Thymus (tissue), 14 donors: ENCODE data around the gene AKAIN1. TPM values are rescaled to one million over a fixed set of nuclear protein-coding genes. Genes with fewer than 3 reads are reported as not detected.
A peak's percentile ranks its signal among the peaks of the same experiment; 100 is the strongest.

Experiments
- DNase-seq, 9 donors: peaks; one replicate each; pipeline ENCODE4 v3.0.0-alpha.2; 2013; ENCODE audit warnings: low spot score in 9 of 9, low read depth in 6 of 9, missing footprints in 1 of 9
- H3K27ac ChIP-seq, 2 donors: one replicate each; pipeline ENCODE4 v1.5.1; 2013; ENCODE audit warnings: control low read depth in 1 of 2, low read depth in 1 of 2, low read length in 1 of 2, mild to moderate bottlenecking in 1 of 2, moderate library complexity in 1 of 2
- H3K27me3 ChIP-seq, 2 donors: one replicate each; pipeline ENCODE4 v1.5.1; 2013; ENCODE audit warnings: low read length in 1 of 2; ENCODE audit not compliant: control insufficient read depth in 2 of 2, insufficient read depth in 1 of 2
- H3K36me3 ChIP-seq, 2 donors: one replicate each; pipeline ENCODE4 v1.5.1; 2013; ENCODE audit warnings: low read length in 1 of 2, mild to moderate bottlenecking in 1 of 2, moderate library complexity in 1 of 2; ENCODE audit not compliant: control insufficient read depth in 2 of 2, insufficient read depth in 2 of 2
- H3K4me1 ChIP-seq, 2 donors: one replicate each; pipeline ENCODE4 v1.5.1; 2013; ENCODE audit warnings: low read length in 2 of 2; ENCODE audit not compliant: control insufficient read depth in 2 of 2, insufficient read depth in 2 of 2
- H3K4me3 ChIP-seq, 2 donors: one replicate each; pipeline ENCODE4 v1.5.1; 2013; ENCODE audit warnings: low read length in 2 of 2, control low read depth in 1 of 2, mild to moderate bottlenecking in 1 of 2
- H3K9me3 ChIP-seq, 2 donors: one replicate each; pipeline ENCODE4 v1.5.1; 2013; ENCODE audit warnings: low read length in 1 of 2, mild to moderate bottlenecking in 1 of 2; ENCODE audit not compliant: control insufficient read depth in 2 of 2, insufficient read depth in 1 of 2
- WGBS: extraction: QIAGEN DNeasy Blood & Tissue Kit; methylation state at CpG from one replicate; pipeline ENCODE4 v1.1.7; 2013; 5-methylcytosine and 5-hydroxymethylcytosine counted together
- long read RNA-seq, 10 donors: transcript quantifications; one replicate each; lab custom pipeline, GENCODE V29; 2026
- polyA plus RNA-seq: library from polyadenylated mRNA; stranded (reverse); fragments of 200-250 nt; gene quantifications from one replicate; pipeline ENCODE4 v1.2.3, GENCODE V29; 2013
- total RNA-seq: library from RNA; stranded (reverse); fragments of 120-200 nt; gene quantifications from one replicate; pipeline ENCODE4 v1.2.4, GENCODE V29; 2013
- donor health status: healthy.

The AKAIN1 gene, protein sequence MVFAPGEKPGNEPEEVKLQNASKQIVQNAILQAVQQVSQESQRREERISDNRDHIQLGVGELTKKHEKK
- total RNA-seq (0.14 TPM), polyA plus RNA-seq (not detected)
- long read RNA-seq, donor 1: 0 reads
- long read RNA-seq, donor 2: 0 reads
- long read RNA-seq, donor 3: 0 reads
- long read RNA-seq, donor 4: 0 reads
- long read RNA-seq, donor 5: 0 reads
- long read RNA-seq, donor 6: 0 reads
- long read RNA-seq, donor 7: 0 reads
- long read RNA-seq, donor 8: 0 reads
- long read RNA-seq, donor 9: 0 reads
- long read RNA-seq, donor 10: 0 reads

DNA sequence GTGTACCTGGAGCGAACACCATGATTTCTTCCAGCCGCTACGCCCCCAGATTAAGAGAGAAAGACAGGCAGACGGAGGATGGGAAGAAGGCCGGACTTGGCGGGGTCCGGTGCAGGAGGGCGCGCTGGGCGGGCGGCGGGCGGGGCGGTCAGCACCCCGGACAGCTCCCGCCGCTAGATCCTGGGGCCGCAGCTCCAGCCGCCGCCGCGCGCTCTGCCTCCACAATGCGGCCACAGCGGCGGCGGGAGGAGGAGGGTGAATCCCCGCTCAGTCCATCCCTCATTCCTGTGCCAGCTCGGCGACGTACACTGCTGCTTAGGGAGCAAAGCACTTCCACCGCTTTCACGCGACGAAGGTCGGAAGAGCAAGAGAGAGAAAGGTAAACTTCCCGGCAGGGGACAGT lies at the start of gene AKAIN1:
Gene AKAIN1, minus strand, starts transcription at position 226 of the 403 bp plus-strand sequence. Its CDS starts 204 bp downstream, at position 22.
- no peak within 1 kb of the TSS for H3K4me3 ChIP-seq
- peaks cover 36 to 42% of the 10 kb centered on the region in 2 donors for H3K27me3 ChIP-seq
- H3K9me3 ChIP-seq: peaks cover 2 to 6% of the 10 kb centered on the region in 2 donors
- peak in 3 of 9 donors; percentile 1 to 16 (median 5) for DNase-seq
- 3% methylated on average over 37 of the region's 37 CpGs for WGBS
- no peaks in the 10 kb centered on the region for H3K4me1 ChIP-seq
- no peak within 1 kb of the TSS for H3K27ac ChIP-seq
- H3K36me3 ChIP-seq: no peaks in the 10 kb centered on the region

DNA sequence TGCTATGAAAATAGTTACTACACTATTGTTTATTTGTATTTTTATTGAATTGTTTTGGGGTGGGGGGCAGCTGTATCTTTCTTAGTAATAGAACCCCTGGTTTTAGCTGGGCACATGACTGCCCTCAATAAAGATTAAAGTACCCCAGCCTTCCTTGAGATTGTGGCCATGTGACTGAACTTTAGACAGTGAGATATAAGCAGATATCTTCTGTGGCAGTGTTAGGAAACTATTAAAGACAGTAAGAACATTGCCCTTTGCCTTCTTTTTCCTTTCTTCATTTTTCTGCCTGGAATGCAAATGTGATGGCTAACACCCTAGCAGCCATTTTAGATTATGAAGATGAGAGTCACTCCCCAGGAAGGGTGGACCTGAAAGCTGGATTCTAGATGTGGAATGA lies 47.9 kb upstream of the AKAIN1 start:
- DNase-seq: no peak
- H3K36me3 ChIP-seq: peaks cover 3 to 7% of the 10 kb centered on the region in 2 donors

DNA sequence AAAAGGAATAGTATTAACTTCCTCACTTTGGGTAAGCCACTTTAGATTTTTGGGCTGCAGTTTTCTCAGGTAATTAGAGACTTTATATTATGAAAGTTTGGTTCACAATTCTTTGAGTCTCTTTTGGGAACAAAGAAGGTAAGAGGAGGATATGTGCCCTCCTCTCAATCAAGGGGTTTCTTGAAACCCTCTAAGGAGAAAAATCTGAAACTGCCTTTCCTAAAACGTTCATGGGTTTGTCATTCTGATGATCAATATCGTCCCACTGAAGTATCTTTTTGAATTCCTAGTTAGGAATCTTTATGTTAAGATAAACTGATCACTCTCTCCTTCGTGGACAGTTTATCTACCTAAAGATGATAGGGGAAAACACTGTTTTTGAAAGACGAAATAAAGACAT lies 42.4 kb upstream of the AKAIN1 start:
- peaks cover 0 to 4% of the 10 kb centered on the region in 2 donors for H3K9me3 ChIP-seq
- 90% methylated on average over 4 of the region's 4 CpGs for WGBS
- H3K27me3 ChIP-seq: peaks cover 0 to 5% of the 10 kb centered on the region in 2 donors
- H3K4me3 ChIP-seq: peak overlapping the region in 1 of 2 donors; percentile 78
- peaks cover 3 to 7% of the 10 kb centered on the region in 2 donors for H3K36me3 ChIP-seq
- no peak overlapping the region for H3K27ac ChIP-seq
- DNase-seq: no peak
- H3K4me1 ChIP-seq: peaks cover 9 to 11% of the 10 kb centered on the region in 2 donors

More for the DNA sequence above, 47.9 kb upstream of the AKAIN1 start:
- no peak overlapping the region for H3K27ac ChIP-seq
- no peaks in the 10 kb centered on the region for H3K27me3 ChIP-seq
- H3K4me1 ChIP-seq: peaks cover 0 to 5% of the 10 kb centered on the region in 2 donors
- no peaks in the 10 kb centered on the region for H3K9me3 ChIP-seq
- no peak overlapping the region for H3K4me3 ChIP-seq

DNA sequence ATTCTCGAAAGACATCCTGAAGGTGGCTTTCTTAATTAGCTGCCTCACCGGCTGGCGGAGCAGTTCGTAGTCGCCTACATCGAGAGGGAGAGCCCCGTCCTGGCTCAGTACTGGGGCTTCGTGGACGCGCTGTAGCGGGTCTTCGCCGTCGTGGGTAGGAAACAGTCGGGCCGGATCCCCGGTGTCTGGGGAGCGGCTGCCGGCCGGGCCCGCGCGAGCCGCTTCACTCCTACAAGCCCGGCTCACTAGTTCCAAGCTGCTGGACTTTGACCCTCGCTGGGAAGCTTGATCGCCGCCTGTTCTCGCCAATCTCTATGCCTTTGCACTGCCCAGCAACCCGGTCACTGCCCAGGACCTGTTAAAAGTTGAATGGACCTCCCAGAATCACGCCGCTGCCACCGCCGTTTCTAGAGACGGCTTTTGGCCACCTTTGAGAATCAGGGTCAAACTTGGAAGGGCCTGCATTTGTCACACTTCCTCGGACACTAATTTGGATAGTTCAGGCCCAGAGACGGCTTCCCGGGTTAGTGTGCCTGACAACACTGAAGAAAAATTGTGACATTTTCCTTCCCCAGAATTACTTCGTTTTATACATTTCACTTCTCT lies 41.4 kb upstream of the AKAIN1 start:
- Histone ChIP-seq H3K4me1 (peaks cover 9 to 11% of the 10 kb centered on the region in 2 donors), H3K27me3 (peaks cover 0 to 5% of the 10 kb centered on the region in 2 donors), H3K27ac (peak overlapping the region; percentile 91 to 96), H3K36me3 (peaks cover 3 to 7% of the 10 kb centered on the region in 2 donors), H3K4me3 (peak overlapping the region; percentile 78 to 91), H3K9me3 (peaks cover 0 to 4% of the 10 kb centered on the region in 2 donors)
- WGBS: 1% methylated on average over 39 of the region's 39 CpGs
- DNase-seq: peak in 4 of 9 donors; percentile 29 to 46 (median 38)

DNA sequence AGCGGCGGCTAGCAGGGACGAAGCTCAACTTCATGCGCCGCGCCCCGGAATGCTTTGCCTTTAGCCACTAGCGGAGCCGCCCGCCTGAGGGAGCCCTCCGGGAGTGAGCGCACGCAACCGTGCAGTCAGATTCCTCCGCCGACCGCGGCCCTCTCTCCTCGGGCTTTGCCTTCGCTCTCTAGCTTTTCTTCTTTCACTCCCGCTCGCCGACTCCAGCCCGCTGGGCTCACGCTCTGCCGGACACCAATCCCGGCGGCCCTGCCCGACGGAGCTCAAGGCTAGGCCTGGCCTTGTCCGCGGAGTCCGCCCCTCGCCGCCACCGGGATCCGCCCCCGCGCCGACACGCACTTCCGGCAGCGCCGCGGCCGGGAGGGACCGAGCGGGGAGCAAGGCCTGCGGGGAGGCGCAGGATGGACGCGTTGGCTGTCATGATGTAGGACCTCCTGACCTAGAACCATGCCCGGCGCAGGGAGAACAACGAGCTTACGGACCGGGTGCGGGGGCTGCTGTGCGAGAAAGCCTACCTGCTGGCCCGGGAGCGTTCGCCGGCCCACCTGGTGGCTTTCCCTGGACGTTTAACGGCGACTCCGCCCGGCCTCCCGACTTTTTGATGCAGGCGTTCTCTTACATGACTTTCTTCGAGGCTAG lies 40.8 kb upstream of the AKAIN1 start:
- peak; percentile 70 to 94 (median 84) for DNase-seq
- Histone ChIP-seq H3K27me3 (peaks cover 0 to 5% of the 10 kb centered on the region in 2 donors), H3K4me1 (peaks cover 9 to 11% of the 10 kb centered on the region in 2 donors), H3K27ac (peak overlapping the region; percentile 91 to 96), H3K36me3 (peaks cover 3 to 7% of the 10 kb centered on the region in 2 donors), H3K4me3 (peak overlapping the region; percentile 78 to 91), H3K9me3 (peaks cover 0 to 4% of the 10 kb centered on the region in 2 donors)
- under 1% methylated on average over 71 of the region's 71 CpGs for WGBS

DNA sequence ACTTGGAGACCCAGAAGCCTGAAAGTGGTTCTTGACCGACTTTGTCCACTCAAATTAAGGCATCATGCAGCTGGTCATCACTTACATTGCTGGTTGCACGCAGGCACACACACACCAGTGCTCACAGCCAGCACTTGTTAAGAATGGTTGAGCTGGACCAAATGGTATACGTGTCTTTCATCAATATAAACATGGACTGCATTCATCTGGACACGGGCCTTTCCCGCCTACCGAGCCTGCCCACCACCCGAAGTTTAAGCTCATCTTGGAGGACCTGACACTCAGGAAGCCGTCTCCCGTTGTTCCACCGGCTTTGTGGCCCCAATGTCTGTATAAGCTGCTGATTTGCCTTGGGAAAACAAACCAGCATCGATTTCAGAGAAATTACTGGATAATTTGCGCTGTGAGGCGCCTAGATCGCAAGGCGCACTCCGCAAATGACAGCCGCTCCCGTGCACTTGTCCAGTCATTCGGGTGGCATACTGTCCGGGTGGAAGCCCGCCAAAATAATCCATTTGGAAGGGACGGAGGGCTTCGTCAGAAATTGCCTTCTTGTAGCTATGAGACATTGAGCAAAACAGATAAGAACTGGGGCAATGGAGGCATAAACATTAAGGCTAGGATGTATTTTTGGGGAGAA lies 40.1 kb upstream of the AKAIN1 start:
- Histone ChIP-seq H3K36me3 (peaks cover 2 to 7% of the 10 kb centered on the region in 2 donors), H3K27me3 (peaks cover 0 to 5% of the 10 kb centered on the region in 2 donors), H3K27ac (peak overlapping the region; percentile 91 to 96), H3K4me3 (peak overlapping the region; percentile 78 to 91), H3K9me3 (peaks cover 0 to 4% of the 10 kb centered on the region in 2 donors), H3K4me1 (peaks cover 9 to 11% of the 10 kb centered on the region in 2 donors)
- 3% methylated on average over 23 of the region's 23 CpGs for WGBS
- peak in 4 of 9 donors; percentile 3 to 23 (median 5) for DNase-seq

DNA sequence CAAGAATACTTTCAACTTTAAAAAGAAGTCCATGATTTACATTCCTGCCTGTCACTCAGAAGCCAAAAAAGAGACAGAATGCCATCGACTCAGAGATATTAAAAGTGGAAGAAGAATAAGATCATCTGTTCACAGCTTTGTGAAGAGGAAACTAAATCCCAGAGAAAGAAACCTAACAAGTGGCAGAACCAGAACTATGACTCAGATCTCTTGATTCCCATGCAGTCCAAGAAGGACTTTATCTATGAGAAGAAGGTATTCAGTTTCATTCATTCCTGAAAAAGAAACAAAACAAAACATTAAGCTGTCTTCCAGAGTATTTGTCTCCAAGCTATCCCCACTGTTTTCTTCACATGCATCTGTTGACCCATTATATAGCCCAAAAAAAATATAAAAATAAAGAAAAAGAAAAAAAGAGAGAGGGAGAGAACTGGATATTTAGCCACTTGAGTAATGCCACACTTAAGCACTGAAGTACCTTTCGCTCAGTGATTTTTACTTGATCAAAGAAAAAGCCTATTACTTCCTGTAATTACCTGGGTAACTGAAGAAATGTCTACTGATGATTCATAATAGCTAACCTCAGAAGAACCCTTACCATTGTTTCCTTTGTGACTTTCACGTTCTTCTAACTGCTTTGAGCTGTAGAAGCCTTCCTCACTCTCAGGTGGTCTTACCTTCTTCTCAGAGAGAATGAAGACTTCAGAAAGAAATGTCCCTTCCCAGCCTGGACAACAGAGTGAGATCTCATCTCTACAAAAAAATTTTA lies 17.7 kb upstream of the AKAIN1 start:
- no peak for DNase-seq
- H3K9me3 ChIP-seq: no peaks in the 10 kb centered on the region
- H3K4me1 ChIP-seq: no peaks in the 10 kb centered on the region
- H3K4me3 ChIP-seq: no peak overlapping the region
- H3K36me3 ChIP-seq: no peaks in the 10 kb centered on the region
- H3K27ac ChIP-seq: no peak overlapping the region
- whole genome bisulfite sequencing: 85% methylated on average over 3 of the region's 3 CpGs
- no peaks in the 10 kb centered on the region for H3K27me3 ChIP-seq

DNA sequence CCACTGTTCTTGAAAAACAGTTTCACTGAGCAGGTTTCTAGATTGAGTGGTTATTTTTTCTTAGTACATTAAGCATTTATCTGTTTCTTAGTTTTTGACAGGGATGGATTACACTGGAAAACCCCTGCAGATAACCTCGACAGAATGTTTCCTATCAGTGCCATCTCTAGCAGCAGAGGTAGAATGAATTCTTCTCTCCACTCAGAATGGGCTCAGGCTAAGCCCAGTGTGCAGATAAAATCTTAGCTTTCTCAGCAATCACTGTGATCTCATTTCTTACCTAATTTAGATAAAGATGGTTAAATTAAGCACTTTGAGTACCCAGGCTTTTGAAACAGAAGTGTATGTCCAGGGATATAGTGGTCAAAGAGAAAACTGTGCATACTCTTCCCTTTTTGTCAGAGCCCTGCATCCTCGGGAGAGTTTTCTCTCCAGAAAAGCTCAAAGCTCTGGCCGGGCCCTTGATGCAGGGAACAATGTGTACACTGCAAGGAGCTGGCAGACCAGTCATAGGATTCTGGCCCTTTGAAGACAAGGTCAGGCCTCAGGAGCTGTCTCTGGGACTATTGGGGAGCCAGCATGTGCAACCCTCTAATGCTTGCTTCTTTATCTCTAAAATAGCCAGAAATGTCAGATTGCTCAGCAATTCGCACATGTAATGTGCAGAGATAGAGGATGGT lies 10.6 kb upstream of the AKAIN1 start:
- H3K27ac ChIP-seq: no peak overlapping the region
- H3K9me3 ChIP-seq: no peaks in the 10 kb centered on the region
- no peaks in the 10 kb centered on the region for H3K27me3 ChIP-seq
- no peaks in the 10 kb centered on the region for H3K4me1 ChIP-seq
- DNase-seq: no peak
- no peak overlapping the region for H3K4me3 ChIP-seq
- WGBS: 84% methylated on average over 4 of the region's 4 CpGs
- H3K36me3 ChIP-seq: no peaks in the 10 kb centered on the region
